HG02588 (cell line): ENCODE measurements around the gene RASGRP2.
"Not testable (repeated sequence)": the region's sequence is repeated elsewhere in the genome, so short reads cannot be mapped to it uniquely, and the experiment has no call there.

Experiments
- ATAC-seq: cut with Tn5 transposase; IDR thresholded peaks from one replicate; pipeline ENCODE4 v1.9.1; 2021; ENCODE audit warnings: mild to moderate bottlenecking, moderate library complexity; ENCODE audit not compliant: unreplicated experiment

Gene RASGRP2

GRCh38 chr11:64701956-64702355 is 42.0 kb downstream of the RASGRP2 start:
- ATAC-seq = not testable (repeated sequence)

- ATAC-seq = no peak
Measured at GRCh38 chr11:64698427-64698826, 45.5 kb downstream of the RASGRP2 start.

- no peak for ATAC-seq
Measured at GRCh38 chr11:64697663-64698375, 46.1 kb downstream of the RASGRP2 start.

- ATAC-seq = no peak
Measured at GRCh38 chr11:64696045-64696444, 47.9 kb downstream of the RASGRP2 start.

GRCh38 chr11:64695548-64695947 is 48.4 kb downstream of the RASGRP2 start:
- ATAC-seq = no peak

GRCh38 chr11:64694821-64695365 is 49.0 kb downstream of the RASGRP2 start:
- no peak for ATAC-seq

- no peak for ATAC-seq
Measured at GRCh38 chr11:64694026-64694755, 49.8 kb downstream of the RASGRP2 start.

GRCh38 chr11:64692764-64693331 is 51.1 kb downstream of the RASGRP2 start:
- ATAC-seq = no peak

GRCh38 chr11:64691543-64691942 is 52.4 kb downstream of the RASGRP2 start:
- no peak for ATAC-seq

- ATAC-seq = no peak
Measured at GRCh38 chr11:64690235-64690634, 53.7 kb downstream of the RASGRP2 start.

GRCh38 chr11:64688534-64688982 is 55.4 kb downstream of the RASGRP2 start:
- peak; percentile 73 for ATAC-seq

GRCh38 chr11:64687643-64688533 is 56.1 kb downstream of the RASGRP2 start:
- ATAC-seq = no peak

- no peak for ATAC-seq
Measured at GRCh38 chr11:64687204-64687603, 56.7 kb downstream of the RASGRP2 start.

- ATAC-seq = no peak
Measured at GRCh38 chr11:64686466-64687170, 57.3 kb downstream of the RASGRP2 start.

- ATAC-seq = no peak
Measured at GRCh38 chr11:64685536-64685935, 58.4 kb downstream of the RASGRP2 start.

- no peak for ATAC-seq
Measured at GRCh38 chr11:64684357-64684756, 59.6 kb downstream of the RASGRP2 start.

- ATAC-seq = no peak
Measured at GRCh38 chr11:64681171-64681570, 62.8 kb downstream of the RASGRP2 start.

GRCh38 chr11:64679846-64680245 is 64.1 kb downstream of the RASGRP2 start:
- ATAC-seq = no peak

GRCh38 chr11:64677441-64678023 is 66.4 kb downstream of the RASGRP2 start:
- no peak for ATAC-seq
